Endothelial cell of umbilical vein (primary cell): ENCODE measurements around the gene PARD3B.

Experiments
- CTCF ChIP-seq, 2 donors: IDR thresholded peaks; 1 replicate in 1 of 2; 2 replicates in 1 of 2; pipeline ENCODE4 v1.5.1; 2011; ENCODE audit warnings: low read length in 2 of 2, mild to moderate bottlenecking in 2 of 2, moderate library complexity in 2 of 2, control low read depth in 1 of 2, inconsistent platforms in 1 of 2, low read depth in 1 of 2; ENCODE audit not compliant: insufficient read depth in 1 of 2; ENCODE audit errors: extremely low read depth in 1 of 2
- POLR2A ChIP-seq: IDR thresholded peaks from 2 replicates; pipeline ENCODE4 v1.6.1; 2012; ENCODE audit warnings: low read depth, mild to moderate bottlenecking, control low read depth, low read length

GRCh38 chr2:204625135-204625534, 79.9 kb downstream of the PARD3B start:
- TF ChIP-seq CTCF (IDR thresholded peaks at IDR 0.05; ENCODE audit: extremely low read depth in 1 of 2, insufficient read depth in 1 of 2, low read depth in 1 of 2, low read length in 2 of 2), result no peak
- no peak for TF ChIP-seq POLR2A
